AG09319 (cell line): ENCODE data around the gene MYH3.

Source experiments
- DNase-seq: peaks from one replicate; pipeline ENCODE4 v3.0.0-alpha.2; 2010; ENCODE audit warnings: low read depth; ENCODE audit errors: extremely low read depth
- CTCF ChIP-seq: IDR thresholded peaks from 2 replicates; pipeline ENCODE4 v1.5.1; 2011; ENCODE audit warnings: low read depth, mild to moderate bottlenecking, inconsistent platforms, low read length, moderate library complexity

The MYH3 gene

GRCh38 chr17:10687499-10687898 is 30.4 kb upstream of the MYH3 start:
- no peak for TF ChIP-seq CTCF

GRCh38 chr17:10683853-10684252 is 26.7 kb upstream of the MYH3 start:
- DNase-seq = no peak

More at GRCh38 chr17:10687499-10687898, 30.4 kb upstream of the MYH3 start:
- DNase-seq = no peak

GRCh38 chr17:10681866-10682446 is 24.8 kb upstream of the MYH3 start:
- no peak for DNase-seq
- TF ChIP-seq CTCF = no peak

More at GRCh38 chr17:10683853-10684252, 26.7 kb upstream of the MYH3 start:
- TF ChIP-seq CTCF = peak; percentile 36

- DNase-seq = no peak
- TF ChIP-seq CTCF = no peak
These were observed 17.6 kb upstream of the MYH3 start for GRCh38 chr17:10674704-10675103.

GRCh38 chr17:10673312-10673711 is 16.2 kb upstream of the MYH3 start:
- no peak for TF ChIP-seq CTCF
- no peak for DNase-seq

- no peak for TF ChIP-seq CTCF
- no peak for DNase-seq
These were observed 11.7 kb upstream of the MYH3 start for GRCh38 chr17:10668775-10669174.

GRCh38 chr17:10666906-10667305 is 9.8 kb upstream of the MYH3 start:
- no peak for DNase-seq
- TF ChIP-seq CTCF = no peak
